ENCODE measurements around the gene ZW10.
A peak's percentile ranks its signal among the peaks of the same experiment; 100 is the strongest.
"Not testable (repeated sequence)": the region's sequence is repeated elsewhere in the genome, so short reads cannot be mapped to it uniquely, and the experiment has no call there.

The ZW10 gene

GRCh38 chr11:113789675-113790320 lies 16.3 kb upstream of the ZW10 start:
- no peaks in the 10 kb centered on the region for H3K27me3 ChIP-seq (ENCODE audit: insufficient read depth, low read length)
- H3K9me3 ChIP-seq (ENCODE audit: insufficient read depth, low read depth, low read length), result no peaks in the 10 kb centered on the region
- no peak overlapping the region for H3K9ac ChIP-seq (ENCODE audit: low read depth, low read length)
- no peak overlapping the region for H3K4me3 ChIP-seq (ENCODE audit: low read length)
- WGBS, result 95% methylated on average over 35 of the region's 35 CpGs
- H3K36me3 ChIP-seq (ENCODE audit: insufficient read depth, low read length), result no peaks in the 10 kb centered on the region
- H3K4me1 ChIP-seq (ENCODE audit: insufficient read depth, low read length), result no peaks in the 10 kb centered on the region
- H3K27ac ChIP-seq (ENCODE audit: low read depth, low read length), result no peak overlapping the region

- H3K4me1 ChIP-seq (ENCODE audit: insufficient read depth, low read length); H3K9me3 ChIP-seq (ENCODE audit: insufficient read depth, low read depth, low read length); H3K36me3 ChIP-seq (ENCODE audit: insufficient read depth, low read length); H3K27ac ChIP-seq (ENCODE audit: low read depth, low read length); H3K27me3 ChIP-seq (ENCODE audit: insufficient read depth, low read length); H3K4me3 ChIP-seq (ENCODE audit: low read length); H3K9ac ChIP-seq (ENCODE audit: low read depth, low read length): not testable (repeated sequence)
- 96% methylated on average over 22 of the region's 22 CpGs for WGBS
Observed at GRCh38 chr11:113789016-113789415, 15.5 kb upstream of the ZW10 start.

- Histone ChIP-seq H3K9me3 (ENCODE audit: insufficient read depth, low read depth, low read length) (no peaks in the 10 kb centered on the region), H3K9ac (ENCODE audit: low read depth, low read length) (no peak overlapping the region), H3K4me3 (ENCODE audit: low read length) (no peak overlapping the region), H3K27ac (ENCODE audit: low read depth, low read length) (no peak overlapping the region), H3K4me1 (ENCODE audit: insufficient read depth, low read length) (no peaks in the 10 kb centered on the region), H3K36me3 (ENCODE audit: insufficient read depth, low read length) (no peaks in the 10 kb centered on the region), H3K27me3 (ENCODE audit: insufficient read depth, low read length) (no peaks in the 10 kb centered on the region)
- WGBS, result 85% methylated on average over 1 of the region's 1 CpG
Observed at GRCh38 chr11:113782134-113782533, 8.6 kb upstream of the ZW10 start.

- 79% methylated on average over 5 of the region's 5 CpGs for WGBS
- Histone ChIP-seq H3K4me1 (ENCODE audit: insufficient read depth, low read length) (no peaks in the 10 kb centered on the region), H3K27ac (ENCODE audit: low read depth, low read length) (no peak overlapping the region), H3K36me3 (ENCODE audit: insufficient read depth, low read length) (no peaks in the 10 kb centered on the region), H3K4me3 (ENCODE audit: low read length) (no peak overlapping the region), H3K9ac (ENCODE audit: low read depth, low read length) (no peak overlapping the region), H3K27me3 (ENCODE audit: insufficient read depth, low read length) (no peaks in the 10 kb centered on the region), H3K9me3 (ENCODE audit: insufficient read depth, low read depth, low read length) (no peaks in the 10 kb centered on the region)
Observed at GRCh38 chr11:113781682-113782081, 8.2 kb upstream of the ZW10 start.

GRCh38 chr11:113779496-113779895 lies 6.0 kb upstream of the ZW10 start, which contains the start of gene CLDN25:
Gene CLDN25 (plus strand): TSS chr11:113779796. CDS start chr11:113779796, 0 bp downstream.
- Histone ChIP-seq H3K9ac (ENCODE audit: low read depth, low read length) (no peak within 1 kb of the TSS), H3K27me3 (ENCODE audit: insufficient read depth, low read length) (peaks cover 3% of the 10 kb centered on the region; the same call in 1 of the 2 replicates), H3K4me1 (ENCODE audit: insufficient read depth, low read length) (no peaks in the 10 kb centered on the region), H3K27ac (ENCODE audit: low read depth, low read length) (no peak within 1 kb of the TSS), H3K4me3 (ENCODE audit: low read length) (no peak within 1 kb of the TSS), H3K9me3 (ENCODE audit: insufficient read depth, low read depth, low read length) (no peaks in the 10 kb centered on the region), H3K36me3 (ENCODE audit: insufficient read depth, low read length) (no peaks in the 10 kb centered on the region)
- WGBS, result 81% methylated on average over 4 of the region's 4 CpGs

GRCh38 chr11:113778111-113778910 lies 4.8 kb upstream of the ZW10 start:
- Histone ChIP-seq H3K9me3 (ENCODE audit: insufficient read depth, low read depth, low read length) (no peaks in the 10 kb centered on the region), H3K27ac (ENCODE audit: low read depth, low read length) (no peak overlapping the region)
- whole genome bisulfite sequencing, result 91% methylated on average over 10 of the region's 11 CpGs

GRCh38 chr11:113774174-113774503 lies 647 bp upstream of the ZW10 start:
- H3K4me1 ChIP-seq (ENCODE audit: insufficient read depth, low read length), result no peaks in the 10 kb centered on the region; the same call in 1 of the 2 replicates
- peak overlapping the region; percentile 79 for H3K4me3 ChIP-seq (ENCODE audit: low read length)
- peak overlapping the region; percentile 89; the same call in 1 of the 2 replicates for H3K9ac ChIP-seq (ENCODE audit: low read depth, low read length)
- no peaks in the 10 kb centered on the region for H3K9me3 ChIP-seq (ENCODE audit: insufficient read depth, low read depth, low read length)
- no CpG with 5 or more reads among the region's 1 CpG for WGBS
- H3K27ac ChIP-seq (ENCODE audit: low read depth, low read length), result no peak overlapping the region
- H3K27me3 ChIP-seq (ENCODE audit: insufficient read depth, low read length), result peaks cover 3% of the 10 kb centered on the region; the same call in 1 of the 2 replicates
- H3K36me3 ChIP-seq (ENCODE audit: insufficient read depth, low read length), result peaks cover 19% of the 10 kb centered on the region

More at GRCh38 chr11:113778111-113778910, 4.8 kb upstream of the ZW10 start:
- Histone ChIP-seq H3K4me3 (ENCODE audit: low read length) (no peak overlapping the region), H3K36me3 (ENCODE audit: insufficient read depth, low read length) (no peaks in the 10 kb centered on the region), H3K9ac (ENCODE audit: low read depth, low read length) (no peak overlapping the region), H3K27me3 (ENCODE audit: insufficient read depth, low read length) (peaks cover 3% of the 10 kb centered on the region; the same call in 1 of the 2 replicates), H3K4me1 (ENCODE audit: insufficient read depth, low read length) (no peaks in the 10 kb centered on the region)

- peak overlapping the region; percentile 89 for H3K9ac ChIP-seq (ENCODE audit: low read depth, low read length)
- under 1% methylated on average over 9 of the region's 10 CpGs for WGBS
- no peaks in the 10 kb centered on the region; the same call in 1 of the 2 replicates for H3K4me1 ChIP-seq (ENCODE audit: insufficient read depth, low read length)
- no peak overlapping the region for H3K27ac ChIP-seq (ENCODE audit: low read depth, low read length)
- peaks cover 30% of the 10 kb centered on the region for H3K36me3 ChIP-seq (ENCODE audit: insufficient read depth, low read length)
- no peaks in the 10 kb centered on the region for H3K9me3 ChIP-seq (ENCODE audit: insufficient read depth, low read depth, low read length)
- H3K27me3 ChIP-seq (ENCODE audit: insufficient read depth, low read length), result peaks cover 3% of the 10 kb centered on the region; the same call in 1 of the 2 replicates
- peak overlapping the region; percentile 79 for H3K4me3 ChIP-seq (ENCODE audit: low read length)
Observed at GRCh38 chr11:113773092-113773415, 438 bp downstream of the ZW10 start.

- H3K36me3 ChIP-seq (ENCODE audit: insufficient read depth, low read length), result peaks cover 40% of the 10 kb centered on the region
- H3K9me3 ChIP-seq (ENCODE audit: insufficient read depth, low read depth, low read length), result no peaks in the 10 kb centered on the region
- H3K4me3 ChIP-seq (ENCODE audit: low read length), result peak overlapping the region; percentile 79
- peaks cover 3% of the 10 kb centered on the region; the same call in 1 of the 2 replicates for H3K27me3 ChIP-seq (ENCODE audit: insufficient read depth, low read length)
- H3K4me1 ChIP-seq (ENCODE audit: insufficient read depth, low read length), result no peaks in the 10 kb centered on the region; the same call in 1 of the 2 replicates
- H3K27ac ChIP-seq (ENCODE audit: low read depth, low read length), result no peak overlapping the region
- 100% methylated on average over 1 of the region's 3 CpGs for WGBS
- no peak overlapping the region for H3K9ac ChIP-seq (ENCODE audit: low read depth, low read length)
Observed at GRCh38 chr11:113771964-113772363, 1.5 kb downstream of the ZW10 start.

GRCh38 chr11:113764527-113765219 lies 8.8 kb downstream of the ZW10 start:
- WGBS, result 98% methylated on average over 2 of the region's 2 CpGs
- Histone ChIP-seq H3K27ac (ENCODE audit: low read depth, low read length) (no peak overlapping the region), H3K4me1 (ENCODE audit: insufficient read depth, low read length) (no peaks in the 10 kb centered on the region), H3K27me3 (ENCODE audit: insufficient read depth, low read length) (no peaks in the 10 kb centered on the region), H3K9ac (ENCODE audit: low read depth, low read length) (no peak overlapping the region), H3K9me3 (ENCODE audit: insufficient read depth, low read depth, low read length) (no peaks in the 10 kb centered on the region), H3K36me3 (ENCODE audit: insufficient read depth, low read length) (peaks cover 78% of the 10 kb centered on the region), H3K4me3 (ENCODE audit: low read length) (no peak overlapping the region)

GRCh38 chr11:113763040-113763439 lies 10.5 kb downstream of the ZW10 start:
- H3K4me1 ChIP-seq (ENCODE audit: insufficient read depth, low read length); H3K4me3 ChIP-seq (ENCODE audit: low read length); H3K27ac ChIP-seq (ENCODE audit: low read depth, low read length); H3K9me3 ChIP-seq (ENCODE audit: insufficient read depth, low read depth, low read length); H3K9ac ChIP-seq (ENCODE audit: low read depth, low read length); H3K27me3 ChIP-seq (ENCODE audit: insufficient read depth, low read length): not testable (repeated sequence)
- H3K36me3 ChIP-seq (ENCODE audit: insufficient read depth, low read length), result peaks cover 78% of the 10 kb centered on the region
- WGBS, result no CpG with 5 or more reads among the region's 2 CpGs
